ENCODE measurements around the gene SLC5A5. TPM values are rescaled to one million over a fixed set of nuclear protein-coding genes. Genes with fewer than 3 reads are reported as not detected.

The SLC5A5 gene
- total RNA-seq, 1 donor from 2014 or later, result not detected

GRCh38 chr19:17861542-17862402 lies 10.0 kb upstream of the SLC5A5 start:
- Mint-ChIP-seq H3K27me3 (ENCODE audit: low read depth) (no peaks in the 10 kb centered on the region), H3K36me3 (peaks cover 18% of the 10 kb centered on the region), H3K4me1 (peaks cover 22% of the 10 kb centered on the region), H3K9me3 (no peaks in the 10 kb centered on the region), H3K4me3 (peak overlapping the region; percentile 100), H3K27ac (peak overlapping the region; percentile 98)
- DNase-seq (ENCODE audit: low spot score in 2 of 2, unreplicated experiment in 2 of 2), result no peak
- TF ChIP-seq CTCF (IDR thresholded peaks at IDR 0.05; ENCODE audit: unreplicated experiment), result no peak

DNA sequence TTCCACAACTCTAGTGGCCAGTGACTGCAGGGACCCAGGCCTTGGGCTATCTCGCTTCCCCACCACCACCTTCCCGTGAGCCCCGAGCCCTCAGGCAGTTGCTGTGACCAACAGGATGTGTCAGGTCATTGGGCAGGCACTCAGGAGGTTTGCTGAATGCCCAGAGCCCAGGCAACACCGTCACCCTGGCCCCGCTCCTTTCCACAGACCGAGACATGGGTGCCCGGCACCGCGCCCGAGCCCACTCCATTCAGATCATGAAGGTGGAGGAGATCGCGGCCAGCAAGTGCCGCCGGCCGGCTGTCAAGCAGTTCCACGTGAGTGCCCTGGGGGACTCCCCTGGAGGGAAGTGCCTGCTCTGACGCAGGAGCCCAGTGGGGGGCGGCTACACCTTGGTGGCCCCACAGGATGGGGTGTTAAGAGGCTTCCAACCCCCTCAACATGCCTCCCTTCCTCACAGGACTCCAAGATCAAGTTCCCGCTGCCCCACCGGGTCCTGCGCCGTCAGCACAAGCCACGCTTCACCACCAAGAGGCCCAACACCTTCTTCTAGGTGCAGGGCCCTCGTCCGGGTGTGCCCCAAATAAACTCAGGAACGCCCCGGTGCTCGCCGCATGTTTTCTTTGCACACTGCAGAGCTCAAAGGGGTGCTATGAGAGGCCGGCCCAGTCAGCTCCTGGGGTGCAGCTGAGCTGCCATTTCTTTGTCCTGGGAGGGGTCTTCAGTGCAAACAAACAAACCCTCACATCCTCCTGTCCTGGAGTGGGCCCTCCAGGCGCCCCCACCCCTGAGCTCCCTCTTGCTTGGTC lies 8.8 kb upstream of the SLC5A5 start:
- Mint-ChIP-seq H3K4me3 (peak overlapping the region; percentile 46), H3K36me3 (peaks cover 18% of the 10 kb centered on the region), H3K9me3 (no peaks in the 10 kb centered on the region), H3K4me1 (peaks cover 22% of the 10 kb centered on the region), H3K27me3 (ENCODE audit: low read depth) (peaks cover 4% of the 10 kb centered on the region), H3K27ac (no peak overlapping the region)
- DNase-seq (ENCODE audit: low spot score in 2 of 2, unreplicated experiment in 2 of 2), result no peak
- no peak for TF ChIP-seq CTCF (IDR thresholded peaks at IDR 0.05; ENCODE audit: unreplicated experiment)

DNA sequence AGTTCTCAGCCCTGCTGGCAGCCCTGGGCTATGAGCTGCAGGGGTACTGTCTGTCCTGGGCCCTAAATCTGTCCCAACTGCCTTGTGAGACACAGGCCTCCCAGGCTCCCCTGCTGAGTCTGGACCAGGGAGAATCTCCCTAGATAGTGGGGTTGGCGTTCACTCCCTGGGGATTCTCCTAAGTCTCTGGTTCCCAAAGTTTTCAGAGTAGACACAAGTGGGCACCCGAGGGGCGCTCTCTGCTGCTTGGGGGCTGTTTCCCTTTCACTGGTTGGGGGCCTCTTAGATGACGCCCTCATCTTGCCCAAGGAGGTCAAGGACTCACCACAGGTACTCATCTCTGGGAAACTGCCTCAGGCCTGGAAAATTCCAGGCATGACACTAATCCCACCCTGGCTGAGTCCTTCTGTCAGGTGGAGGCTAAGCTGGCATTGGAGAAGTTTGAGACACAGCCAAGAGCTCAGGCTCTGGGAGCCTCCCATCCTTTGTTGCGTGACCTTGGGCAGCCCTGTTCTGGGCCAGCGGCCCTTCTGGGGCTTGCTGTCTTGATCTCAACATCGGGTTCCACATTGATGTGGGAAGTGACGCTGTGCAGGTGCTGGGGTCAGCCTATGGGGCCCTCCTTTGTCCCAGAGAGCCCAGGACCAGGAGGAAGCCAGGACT lies 8.1 kb upstream of the SLC5A5 start:
- Mint-ChIP-seq H3K27ac (no peak overlapping the region), H3K9me3 (no peaks in the 10 kb centered on the region), H3K4me1 (peaks cover 22% of the 10 kb centered on the region), H3K36me3 (peaks cover 18% of the 10 kb centered on the region), H3K27me3 (ENCODE audit: low read depth) (peaks cover 11% of the 10 kb centered on the region), H3K4me3 (peak overlapping the region; percentile 46)
- no peak for TF ChIP-seq CTCF (IDR thresholded peaks at IDR 0.05; ENCODE audit: unreplicated experiment)
- no peak for DNase-seq (ENCODE audit: low spot score in 2 of 2, unreplicated experiment in 2 of 2)

GRCh38 chr19:17865364-17866311 lies 6.1 kb upstream of the SLC5A5 start:
- H3K9me3 Mint-ChIP-seq, result no peaks in the 10 kb centered on the region
- no peak overlapping the region for H3K4me3 Mint-ChIP-seq
- peaks cover 18% of the 10 kb centered on the region for H3K36me3 Mint-ChIP-seq
- H3K27ac Mint-ChIP-seq, result no peak overlapping the region
- no peak for TF ChIP-seq CTCF (IDR thresholded peaks at IDR 0.05; ENCODE audit: unreplicated experiment)
- H3K27me3 Mint-ChIP-seq (ENCODE audit: low read depth), result peaks cover 31% of the 10 kb centered on the region
- H3K4me1 Mint-ChIP-seq, result peaks cover 11% of the 10 kb centered on the region
- no peak for DNase-seq (ENCODE audit: low spot score in 2 of 2, unreplicated experiment in 2 of 2)
